AG04449 (cell line): ENCODE results near the gene DOCK10.

ENCODE experiments used
- CTCF ChIA-PET: fragments of 350-600 bp; formaldehyde crosslinking; extraction: SDS; loops from one replicate; lab custom pipeline; 2021; ENCODE audit warnings: antibody characterized with exemption; lab: Yijun Ruan, JAX
- POLR2A ChIA-PET: fragments of 400-600, 350-600 bp; formaldehyde crosslinking; extraction: SDS; loops from one replicate; lab custom pipeline; 2020; ENCODE audit warnings: antibody characterized with exemption, inconsistent platforms; lab: Yijun Ruan, JAX
- DNase-seq: peaks from one replicate; pipeline ENCODE4 v3.0.0-alpha.2; 2010; ENCODE audit warnings: low read depth, low spot score
- H3K4me3 ChIP-seq: 2 replicates; pipeline ENCODE4 v1.5.1; 2011; ENCODE audit warnings: low read depth, mild to moderate bottlenecking, control low read depth, low read length
- TF ChIP-seq, protein P1 (sequence below): IDR thresholded peaks from one replicate; pipeline ENCODE4 v1.5.1; 2011; ENCODE audit warnings: mild to moderate bottlenecking, moderate library complexity, low read length, control low read depth, inconsistent platforms; ENCODE audit not compliant: insufficient read depth; ENCODE audit errors: missing control alignments

DOCK10 gene

DNA sequence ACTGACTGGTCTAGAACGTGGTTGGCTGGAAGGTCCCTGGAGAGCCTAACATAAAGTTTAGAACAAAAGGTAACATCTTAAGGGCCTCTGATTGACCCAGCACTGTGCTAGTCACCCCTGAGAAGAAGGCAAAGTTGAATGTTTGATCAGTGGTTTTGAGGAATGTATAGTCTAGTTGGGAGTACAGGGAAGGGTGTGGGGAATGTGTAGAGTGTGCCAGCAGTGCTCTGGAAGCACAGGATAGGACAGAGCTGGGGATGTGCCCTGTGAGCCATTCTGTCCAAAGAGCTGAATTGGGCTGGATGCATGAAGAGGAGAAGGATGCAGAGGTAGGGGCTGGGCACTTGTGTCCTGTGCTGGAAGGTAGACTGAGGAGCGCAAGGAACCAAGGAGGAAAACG is 41.0 kb upstream of the DOCK10 start:
- CTCF ChIA-PET = no interaction called here
- POLR2A ChIA-PET = no interaction called here
- DNase-seq = no peak
- no peak overlapping the region for H3K4me3 ChIP-seq
- TF ChIP-seq, protein P1, sequence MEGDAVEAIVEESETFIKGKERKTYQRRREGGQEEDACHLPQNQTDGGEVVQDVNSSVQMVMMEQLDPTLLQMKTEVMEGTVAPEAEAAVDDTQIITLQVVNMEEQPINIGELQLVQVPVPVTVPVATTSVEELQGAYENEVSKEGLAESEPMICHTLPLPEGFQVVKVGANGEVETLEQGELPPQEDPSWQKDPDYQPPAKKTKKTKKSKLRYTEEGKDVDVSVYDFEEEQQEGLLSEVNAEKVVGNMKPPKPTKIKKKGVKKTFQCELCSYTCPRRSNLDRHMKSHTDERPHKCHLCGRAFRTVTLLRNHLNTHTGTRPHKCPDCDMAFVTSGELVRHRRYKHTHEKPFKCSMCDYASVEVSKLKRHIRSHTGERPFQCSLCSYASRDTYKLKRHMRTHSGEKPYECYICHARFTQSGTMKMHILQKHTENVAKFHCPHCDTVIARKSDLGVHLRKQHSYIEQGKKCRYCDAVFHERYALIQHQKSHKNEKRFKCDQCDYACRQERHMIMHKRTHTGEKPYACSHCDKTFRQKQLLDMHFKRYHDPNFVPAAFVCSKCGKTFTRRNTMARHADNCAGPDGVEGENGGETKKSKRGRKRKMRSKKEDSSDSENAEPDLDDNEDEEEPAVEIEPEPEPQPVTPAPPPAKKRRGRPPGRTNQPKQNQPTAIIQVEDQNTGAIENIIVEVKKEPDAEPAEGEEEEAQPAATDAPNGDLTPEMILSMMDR = no peak

GRCh38 chr2:225076125-225076524 is 33.9 kb upstream of the DOCK10 start:
- CTCF ChIA-PET = interaction anchor here (1.1 to 1.4 kb wide), 2 partner anchors 15 to 46 kb away, joined by 3 read pairs; no protein-coding TSS in a partner anchor
- TF ChIP-seq, protein P1 = no peak
- peak; percentile 50 for DNase-seq
- no peak overlapping the region for H3K4me3 ChIP-seq
- POLR2A ChIA-PET = interaction anchor here (0.9 to 1.3 kb wide), 2 partner anchors 24 to 36 kb away, joined by 3 to 5 read pairs; no protein-coding TSS in a partner anchor

- no peak overlapping the region for H3K4me3 ChIP-seq
- CTCF ChIA-PET = interaction anchor here (0.5 to 1.1 kb wide), 2 partner anchors 33 to 47 kb away, joined by 3 read pairs; no protein-coding TSS in a partner anchor
- TF ChIP-seq, protein P1 = no peak
- no peak for DNase-seq
- POLR2A ChIA-PET = interaction anchor here (1.3 kb wide), 1 partner anchor 35 kb away, joined by 3 read pairs; no protein-coding TSS in a partner anchor
These were observed 32.8 kb upstream of the DOCK10 start for GRCh38 chr2:225074919-225075681.

GRCh38 chr2:225074366-225074765 is 32.1 kb upstream of the DOCK10 start:
- no peak for DNase-seq
- ChIA-PET CTCF (interaction anchor here (0.5 kb wide), 1 partner anchor 34 kb away, joined by 3 read pairs; no protein-coding TSS in a partner anchor), POLR2A (interaction anchor here (0.6 kb wide), 1 partner anchor 1728 kb away, joined by 3 read pairs; no protein-coding TSS in a partner anchor)
- no peak overlapping the region for H3K4me3 ChIP-seq
- TF ChIP-seq, protein P1 = no peak

- H3K4me3 ChIP-seq = no peak overlapping the region
- DNase-seq = no peak
- ChIA-PET CTCF (no interaction called here), POLR2A (no interaction called here)
- TF ChIP-seq, protein P1 = no peak
These were observed 30.9 kb upstream of the DOCK10 start for GRCh38 chr2:225073198-225073597.

DNA sequence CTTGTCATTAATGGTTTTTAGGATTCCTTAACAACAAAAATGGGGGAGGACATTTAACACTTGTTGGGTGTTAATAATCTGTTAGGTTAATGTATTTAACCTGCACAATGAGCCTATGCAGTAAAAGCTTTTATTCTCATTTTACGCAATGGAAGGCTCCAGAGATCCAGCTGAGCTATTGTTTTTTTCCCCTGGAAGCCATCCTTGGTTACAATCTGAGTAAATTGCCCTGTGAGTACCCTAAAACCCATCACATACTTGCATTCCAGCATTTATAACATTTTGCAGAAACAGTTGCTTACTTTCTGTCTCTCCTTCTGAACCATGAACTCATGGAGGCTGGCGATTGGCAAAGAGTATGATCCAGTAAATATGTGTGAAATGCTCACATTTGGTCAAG is 30.2 kb upstream of the DOCK10 start:
- POLR2A ChIA-PET = no interaction called here
- DNase-seq = no peak
- TF ChIP-seq, protein P1 = no peak

More for the DNA sequence above, 30.2 kb upstream of the DOCK10 start:
- CTCF ChIA-PET = no interaction called here
- no peak overlapping the region for H3K4me3 ChIP-seq
